GM21529 (cell line): Measurements from ENCODE around the gene TKTL1.
"Not testable (repeated sequence)": the region's sequence is repeated elsewhere in the genome, so short reads cannot be mapped to it uniquely, and the experiment has no call there.

Source experiments
- ATAC-seq: cut with Tn5 transposase; IDR thresholded peaks from one replicate; pipeline ENCODE4 v1.9.1; 2021; ENCODE audit not compliant: unreplicated experiment

The TKTL1 gene

DNA sequence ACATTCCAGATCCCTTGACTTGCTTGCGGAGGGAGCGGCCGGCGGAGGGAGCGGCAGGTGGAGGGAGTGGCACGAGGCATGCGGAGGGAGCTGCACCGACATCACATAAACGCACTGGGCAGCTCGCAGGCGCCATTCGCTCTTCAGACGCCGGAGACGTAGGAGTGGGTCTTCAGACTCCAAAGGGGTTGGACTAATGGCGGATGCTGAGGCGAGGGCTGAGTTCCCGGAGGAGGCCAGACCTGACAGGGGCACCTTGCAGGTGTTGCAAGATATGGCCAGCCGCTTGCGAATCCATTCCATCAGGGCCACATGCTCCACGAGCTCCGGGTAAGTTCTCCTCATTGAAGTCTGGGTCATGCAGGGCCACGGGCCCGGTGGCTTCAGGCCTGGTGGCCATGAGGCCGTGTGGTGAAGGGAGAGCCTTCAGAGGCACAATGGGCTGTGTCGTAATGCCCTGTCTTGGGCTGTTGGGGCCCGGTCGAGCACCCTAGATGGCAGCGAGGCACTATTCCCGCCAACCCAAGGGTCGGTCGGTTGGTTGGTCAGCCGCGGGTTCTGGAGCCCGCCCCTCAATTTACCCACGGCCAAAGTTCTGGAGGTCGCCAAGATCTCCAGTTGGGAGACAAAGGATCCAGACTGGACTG lies at the start of gene TKTL1:
TSS of gene TKTL1 (plus strand) at position 132 of the 647 bp plus-strand sequence. CDS start at position 197, 65 bp downstream.
- no peak for ATAC-seq

DNA sequence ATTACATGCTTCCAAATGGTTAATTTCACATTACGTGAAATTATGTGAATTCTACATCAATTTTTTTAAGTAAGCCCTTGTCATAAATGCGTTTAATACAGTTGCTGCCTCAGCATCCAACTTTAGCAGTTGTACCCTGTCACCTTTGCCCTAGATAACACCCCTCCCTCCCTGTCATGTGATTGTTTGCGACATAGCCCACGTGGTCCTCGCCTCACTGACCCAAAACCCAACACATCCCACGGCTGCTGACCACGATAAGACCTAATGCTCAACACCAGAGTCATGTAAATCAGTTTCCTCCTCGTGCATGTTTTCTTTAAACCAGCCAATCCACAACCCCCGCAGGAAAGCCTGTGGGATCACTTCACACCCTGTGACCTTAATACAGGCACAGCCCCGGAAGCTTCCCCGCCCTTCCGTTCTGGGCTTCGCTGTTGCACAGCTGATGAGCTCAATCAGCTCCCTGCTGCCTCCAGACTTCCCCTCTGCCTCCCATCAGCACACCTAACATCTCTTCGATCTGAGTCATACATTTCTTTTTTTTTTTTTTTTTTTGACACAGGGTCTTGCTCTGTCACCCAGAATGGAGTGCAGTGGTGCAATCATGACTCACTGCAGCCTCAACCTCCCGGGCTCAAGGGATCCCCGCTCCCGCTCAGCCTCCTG lies 48.1 kb upstream of the TKTL1 start:
- peak; percentile 83 for ATAC-seq

- not testable (repeated sequence) for ATAC-seq
Observed at GRCh38 chrX:154248076-154248475, 47.5 kb upstream of the TKTL1 start.

DNA sequence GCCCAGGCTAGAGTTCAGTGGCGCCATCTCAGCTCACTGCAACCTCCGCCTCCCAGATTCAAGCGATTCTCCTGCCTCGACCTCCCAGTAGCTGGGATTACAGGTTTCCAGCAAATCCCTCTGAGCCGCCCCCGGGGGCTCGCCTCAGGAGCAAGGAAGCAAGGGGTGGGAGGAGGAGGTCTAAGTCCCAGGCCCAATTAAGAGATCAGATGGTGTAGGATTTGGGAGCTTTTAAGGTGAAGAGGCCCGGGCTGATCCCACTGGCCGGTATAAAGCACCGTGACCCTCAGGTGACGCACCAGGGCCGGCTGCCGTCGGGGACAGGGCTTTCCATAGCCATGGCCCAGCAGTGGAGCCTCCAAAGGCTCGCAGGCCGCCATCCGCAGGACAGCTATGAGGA lies 38.3 kb upstream of the TKTL1 start, which contains the start of gene OPN1MW3:
TSS of gene OPN1MW3 (plus strand) at position 301 of the 400 bp plus-strand sequence. CDS start at position 339, 38 bp downstream.
- not testable (repeated sequence) for ATAC-seq

DNA sequence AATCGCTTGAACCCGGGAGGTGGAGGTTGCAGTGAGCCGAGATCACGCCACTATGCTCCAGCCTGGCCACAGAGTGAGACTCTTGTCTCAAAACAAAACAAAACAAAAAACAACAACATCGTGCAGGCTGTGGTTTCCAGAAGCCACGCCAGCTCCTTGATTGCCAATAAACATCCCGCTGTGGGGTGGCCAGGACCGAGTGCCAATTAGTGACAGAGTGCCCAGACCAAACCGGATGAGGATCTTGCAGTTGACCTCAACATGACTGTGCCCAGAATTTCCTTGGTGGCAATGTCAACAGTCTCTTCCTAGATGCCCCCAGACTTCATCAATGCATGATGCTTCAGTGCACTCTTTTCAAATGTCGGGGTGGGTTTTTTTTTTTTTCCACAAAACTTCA lies 36.9 kb upstream of the TKTL1 start:
- ATAC-seq, result not testable (repeated sequence)

GRCh38 chrX:154263072-154263471 lies 32.5 kb upstream of the TKTL1 start:
- ATAC-seq, result not testable (repeated sequence)

GRCh38 chrX:154269245-154269644 lies 26.4 kb upstream of the TKTL1 start:
- ATAC-seq, result not testable (repeated sequence)

- ATAC-seq, result peak; percentile 82
Observed at GRCh38 chrX:154284489-154285338, 10.9 kb upstream of the TKTL1 start.

- not testable (repeated sequence) for ATAC-seq
Observed at GRCh38 chrX:154286406-154286805, 9.2 kb upstream of the TKTL1 start.

DNA sequence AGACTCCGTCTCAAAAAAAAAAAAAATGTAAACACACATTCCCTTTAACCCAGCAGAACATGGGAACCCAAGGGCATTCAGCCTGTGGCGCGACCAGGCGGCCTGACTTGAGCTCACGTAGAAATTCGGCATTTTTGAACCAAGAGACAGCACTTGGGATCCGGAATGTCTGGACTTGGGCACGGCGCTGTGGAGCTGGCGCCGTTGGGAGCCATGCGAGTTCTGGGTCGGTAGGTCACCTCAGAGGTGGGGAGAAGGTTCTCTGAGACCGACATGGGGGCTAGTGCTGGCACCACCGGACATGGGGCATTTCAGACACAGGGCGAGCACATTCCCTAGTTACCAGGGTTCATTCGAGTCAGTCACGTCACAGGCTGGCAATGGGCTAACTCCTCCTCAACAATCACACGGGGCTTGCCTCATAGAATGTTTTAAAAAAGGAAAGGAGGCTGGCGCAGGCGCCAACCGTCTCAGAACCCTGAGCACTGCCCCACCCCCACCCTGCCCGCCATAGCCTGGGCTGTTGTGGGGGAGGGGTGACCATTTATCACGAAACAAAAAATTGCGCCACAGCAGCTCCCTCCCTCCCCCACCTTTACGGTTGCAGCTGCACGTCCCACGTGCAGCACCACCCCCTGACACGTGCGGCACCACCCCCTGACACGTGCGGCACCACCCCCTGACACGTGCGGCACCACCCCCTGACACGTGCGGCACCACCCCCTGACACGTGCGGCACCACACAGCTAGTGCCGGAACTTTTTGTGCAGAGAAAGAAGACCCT lies 612 bp upstream of the TKTL1 start, which contains the start of gene TEX28:
TSS of gene TEX28 (minus strand) at position 334 of the 784 bp plus-strand sequence. CDS start 3,007 bp downstream, outside the sequence.
- no peak for ATAC-seq

GRCh38 chrX:154296731-154297130 lies 1.1 kb downstream of the TKTL1 start:
- no peak for ATAC-seq

- peak; percentile 45 for ATAC-seq
Observed at GRCh38 chrX:154298312-154298711, 2.7 kb downstream of the TKTL1 start.

- ATAC-seq, result no peak
Observed at GRCh38 chrX:154300816-154301215, 5.2 kb downstream of the TKTL1 start.

DNA sequence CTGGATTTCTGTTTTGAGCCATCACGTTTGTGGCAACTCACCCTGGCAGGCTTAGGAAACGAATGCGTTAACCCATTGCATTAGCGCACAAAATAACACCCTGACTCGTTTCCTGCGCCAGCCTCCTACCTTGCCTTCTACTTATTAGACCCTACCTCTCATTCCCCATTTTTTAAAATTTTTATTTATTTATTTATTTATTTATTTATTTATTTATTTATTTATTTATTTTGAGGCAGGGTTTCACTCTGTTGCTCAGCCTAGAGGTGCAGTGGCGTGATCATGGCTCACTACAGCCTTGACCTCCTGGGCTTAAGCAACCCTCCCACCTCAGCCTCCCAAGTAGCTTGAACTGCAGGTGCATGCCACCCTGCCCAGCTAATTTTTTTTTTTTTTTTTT lies 7.4 kb downstream of the TKTL1 start:
- not testable (repeated sequence) for ATAC-seq

- ATAC-seq, result no peak
Observed at GRCh38 chrX:154303476-154303875, 7.9 kb downstream of the TKTL1 start.

GRCh38 chrX:154304846-154305245 lies 9.3 kb downstream of the TKTL1 start:
- ATAC-seq, result no peak

DNA sequence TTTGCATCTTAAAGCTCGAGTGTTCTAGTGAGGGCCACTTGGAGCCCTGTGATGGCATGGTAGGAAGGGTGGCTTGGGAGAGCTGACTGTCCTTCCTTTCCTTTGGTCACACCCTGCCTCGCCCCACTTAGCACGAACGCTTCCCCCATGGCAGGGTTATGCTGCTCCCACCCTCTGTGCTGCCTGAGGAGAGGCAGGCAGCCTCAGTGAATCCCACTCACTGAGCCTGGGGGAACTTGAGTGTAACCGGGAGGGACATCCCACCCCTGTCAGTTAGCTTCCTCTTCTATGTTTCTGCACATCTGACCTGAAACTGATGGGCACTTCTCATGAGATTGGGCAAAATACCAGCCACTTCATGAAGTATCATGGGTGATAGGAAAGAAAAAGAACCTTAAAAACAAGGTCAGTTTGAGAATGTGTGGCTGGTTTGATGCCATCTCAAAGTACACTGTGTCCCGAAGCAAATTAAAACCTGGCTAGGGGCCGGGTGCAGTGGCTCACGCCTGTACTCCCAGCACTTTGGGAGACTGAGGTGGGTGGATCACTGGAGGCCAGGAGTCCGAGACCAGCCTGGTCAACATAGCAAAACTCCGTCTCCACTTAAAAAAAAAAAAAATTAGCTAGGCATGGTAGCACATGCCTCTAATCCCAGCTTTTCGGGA lies 10.1 kb downstream of the TKTL1 start:
- ATAC-seq, result no peak

DNA sequence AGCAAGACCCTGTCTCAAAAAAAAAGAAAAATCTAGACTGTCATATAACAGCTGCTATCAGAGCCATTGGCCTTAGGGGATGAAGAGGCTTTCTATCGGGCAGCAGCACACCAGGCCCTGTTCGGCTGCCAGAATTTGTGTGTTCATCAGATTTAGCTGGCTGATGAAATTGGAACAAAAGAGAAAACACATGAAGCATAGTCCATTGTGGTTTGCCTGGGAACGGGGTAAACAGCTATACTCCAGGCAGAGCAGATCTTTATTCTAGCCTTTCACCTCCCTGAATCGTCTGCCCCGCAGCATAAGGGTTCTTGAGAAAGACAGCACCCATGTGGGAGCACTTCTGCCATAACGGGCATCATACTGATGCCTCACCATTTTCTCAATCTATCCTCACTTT lies 11.6 kb downstream of the TKTL1 start:
- ATAC-seq, result no peak

- no peak for ATAC-seq
Observed at GRCh38 chrX:154308108-154308946, 12.7 kb downstream of the TKTL1 start.
